GM10248 (cell line): ENCODE data around the gene AOC2.
"Not testable (repeated sequence)": the region's sequence is repeated elsewhere in the genome, so short reads cannot be mapped to it uniquely, and the experiment has no call there.

Experiments
- CTCF ChIA-PET: fragments of 300-600 bp; sonication (Branson Sonifier 250); formaldehyde crosslinking; extraction: SDS; loops from one replicate; lab custom pipeline; 2021; ENCODE audit warnings: antibody characterized with exemption; lab: Yijun Ruan, JAX
- POLR2A ChIA-PET: fragments of 350-650 bp; sonication (Branson Sonifier 250); formaldehyde crosslinking; extraction: SDS; loops from one replicate; lab custom pipeline; 2020; ENCODE audit warnings: antibody characterized with exemption; lab: Yijun Ruan, JAX
- DNase-seq: peaks from one replicate; pipeline ENCODE4 v3.0.0; 2012; ENCODE audit errors: extremely low spot score
- TF ChIP-seq, protein P1 (sequence below): IDR thresholded peaks from 2 replicates; pipeline ENCODE4 v1.5.1; 2012; ENCODE audit warnings: mild to moderate bottlenecking, low read depth; ENCODE audit errors: extremely low read depth, missing control alignments, control extremely low read depth

AOC2 gene

DNA sequence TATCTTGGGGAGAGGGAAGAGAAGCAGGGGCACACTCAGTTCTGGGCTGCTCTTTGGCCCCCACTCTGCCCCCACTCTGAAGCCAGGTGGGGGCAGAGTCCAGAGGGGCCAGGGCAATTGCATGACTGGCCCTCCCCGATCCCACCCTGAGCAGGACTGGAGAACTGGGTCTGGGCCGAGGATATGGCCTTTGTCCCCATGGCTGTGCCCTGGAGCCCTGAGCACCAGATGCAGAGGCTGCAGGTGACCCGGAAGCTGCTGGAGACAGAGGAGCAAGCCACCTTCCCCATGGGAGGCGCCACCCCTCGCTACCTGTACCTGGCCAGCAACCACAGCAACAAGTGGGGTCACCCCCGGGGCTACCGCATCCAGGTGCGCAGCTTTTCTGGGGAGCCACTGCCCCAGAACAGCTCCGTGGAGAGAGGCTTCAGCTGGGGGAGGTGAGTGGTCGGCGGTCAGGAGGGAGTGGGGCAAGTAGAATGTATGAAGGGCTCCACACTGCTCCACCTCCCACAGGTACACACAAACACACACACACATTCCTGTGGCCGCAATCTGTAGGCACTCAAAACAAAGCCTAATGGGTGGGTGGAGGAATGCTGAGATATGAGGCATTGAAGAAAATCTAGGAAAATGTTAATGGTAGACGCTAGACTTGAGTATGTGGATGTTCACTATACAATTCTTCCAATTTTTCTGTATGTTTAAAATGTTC, 28.0 kb downstream of the AOC2 start:
- no peak for DNase-seq
- ChIA-PET POLR2A (no interaction called here), CTCF (interaction anchor here (1.5 to 1.7 kb wide), 2 partner anchors 10 to 64 kb away, joined by 3 to 4 read pairs; no protein-coding TSS in a partner anchor)
- TF ChIP-seq, protein P1, sequence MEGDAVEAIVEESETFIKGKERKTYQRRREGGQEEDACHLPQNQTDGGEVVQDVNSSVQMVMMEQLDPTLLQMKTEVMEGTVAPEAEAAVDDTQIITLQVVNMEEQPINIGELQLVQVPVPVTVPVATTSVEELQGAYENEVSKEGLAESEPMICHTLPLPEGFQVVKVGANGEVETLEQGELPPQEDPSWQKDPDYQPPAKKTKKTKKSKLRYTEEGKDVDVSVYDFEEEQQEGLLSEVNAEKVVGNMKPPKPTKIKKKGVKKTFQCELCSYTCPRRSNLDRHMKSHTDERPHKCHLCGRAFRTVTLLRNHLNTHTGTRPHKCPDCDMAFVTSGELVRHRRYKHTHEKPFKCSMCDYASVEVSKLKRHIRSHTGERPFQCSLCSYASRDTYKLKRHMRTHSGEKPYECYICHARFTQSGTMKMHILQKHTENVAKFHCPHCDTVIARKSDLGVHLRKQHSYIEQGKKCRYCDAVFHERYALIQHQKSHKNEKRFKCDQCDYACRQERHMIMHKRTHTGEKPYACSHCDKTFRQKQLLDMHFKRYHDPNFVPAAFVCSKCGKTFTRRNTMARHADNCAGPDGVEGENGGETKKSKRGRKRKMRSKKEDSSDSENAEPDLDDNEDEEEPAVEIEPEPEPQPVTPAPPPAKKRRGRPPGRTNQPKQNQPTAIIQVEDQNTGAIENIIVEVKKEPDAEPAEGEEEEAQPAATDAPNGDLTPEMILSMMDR, result no peak

DNA sequence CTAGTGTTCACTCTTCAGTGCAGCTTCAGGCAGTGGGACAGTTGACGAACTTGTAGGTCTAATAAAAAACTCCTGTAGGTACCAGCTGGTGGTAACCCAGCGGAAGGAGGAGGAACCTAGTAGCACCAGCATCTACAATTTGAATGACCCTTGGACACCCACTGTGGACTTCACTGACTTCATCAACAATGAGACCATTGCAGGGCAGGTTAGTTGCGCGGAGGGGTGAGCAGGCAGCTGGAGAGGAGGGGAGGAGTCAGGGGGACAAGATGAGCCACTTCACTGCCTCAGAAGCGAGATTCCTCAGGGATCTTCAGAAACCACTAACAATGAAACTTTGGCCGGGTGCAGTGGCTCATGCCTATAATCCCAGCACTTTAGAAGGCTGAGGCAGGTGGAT, 28.9 kb downstream of the AOC2 start:
- CTCF ChIA-PET, result interaction anchor here (1.5 kb wide), 1 partner anchor 9 kb away, joined by 3 read pairs; no protein-coding TSS in a partner anchor
- DNase-seq, result no peak
- TF ChIP-seq, protein P1, result no peak

DNA sequence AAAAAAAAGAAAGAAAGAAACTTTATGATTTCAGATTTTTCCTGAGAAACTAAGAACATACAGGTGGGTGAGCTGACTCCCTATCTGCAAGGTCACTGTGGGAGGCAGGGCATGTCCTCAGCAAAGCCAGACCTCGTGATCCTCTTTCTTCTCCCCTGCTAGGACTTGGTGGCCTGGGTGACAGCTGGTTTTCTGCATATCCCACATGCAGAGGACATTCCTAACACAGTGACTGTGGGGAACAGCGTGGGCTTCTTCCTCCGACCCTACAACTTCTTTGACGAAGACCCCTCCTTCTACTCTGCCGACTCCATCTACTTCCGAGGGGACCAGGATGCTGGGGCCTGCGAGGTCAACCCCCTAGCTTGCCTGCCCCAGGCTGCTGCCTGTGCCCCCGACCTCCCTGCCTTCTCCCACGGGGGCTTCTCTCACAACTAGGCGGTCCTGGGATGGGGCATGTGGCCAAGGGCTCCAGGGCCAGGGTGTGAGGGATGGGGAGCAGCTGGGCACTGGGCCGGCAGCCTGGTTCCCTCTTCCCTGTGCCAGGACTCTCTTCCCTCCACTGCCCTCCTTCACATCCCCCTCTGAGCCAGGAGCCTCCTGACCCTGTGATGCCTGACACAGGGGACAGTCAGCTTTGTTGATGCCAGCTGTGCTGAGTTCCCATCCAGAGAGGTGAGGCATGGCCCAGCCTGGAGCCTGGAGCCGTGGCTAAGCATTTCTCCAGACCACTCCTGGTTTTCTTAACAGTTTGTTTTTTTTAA, 29.7 kb downstream of the AOC2 start:
- POLR2A ChIA-PET, DNase-seq: not testable (repeated sequence)
- CTCF ChIA-PET, result interaction anchor here (1.5 kb wide), 1 partner anchor 8 kb away, joined by 3 read pairs; no protein-coding TSS in a partner anchor

More for the DNA sequence above, 28.9 kb downstream of the AOC2 start:
- POLR2A ChIA-PET, result no interaction called here

DNA sequence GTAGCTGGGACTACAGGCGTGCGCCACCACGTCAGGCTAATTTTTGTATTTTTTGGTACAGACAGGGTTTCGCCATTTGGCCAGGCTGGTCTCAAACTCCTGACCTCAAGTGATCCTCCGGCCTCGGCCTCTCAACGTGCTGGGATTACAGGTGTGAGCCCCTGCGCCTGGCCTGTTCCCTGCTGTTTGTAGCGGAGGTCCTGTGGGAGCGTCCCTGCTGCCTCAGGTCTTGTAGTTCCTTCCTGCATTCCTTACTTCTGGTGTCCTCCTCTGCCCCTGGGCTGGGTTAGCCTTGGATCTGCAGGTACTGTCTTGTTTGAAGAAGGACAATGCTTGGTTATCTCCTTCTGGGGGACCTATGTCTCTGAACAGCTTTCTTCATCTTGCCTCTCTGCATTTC, 32.7 kb downstream of the AOC2 start:
- ChIA-PET CTCF (interaction anchor here (2.7 kb wide), 1 partner anchor 11 kb away, joined by 6 read pairs; no protein-coding TSS in a partner anchor), POLR2A (interaction anchor here (0.6 kb wide), 1 partner anchor 248 kb away, joined by 6 read pairs; the partner anchor contains the start of gene BRCA1)
- TF ChIP-seq, protein P1, result no peak
- no peak for DNase-seq

DNA sequence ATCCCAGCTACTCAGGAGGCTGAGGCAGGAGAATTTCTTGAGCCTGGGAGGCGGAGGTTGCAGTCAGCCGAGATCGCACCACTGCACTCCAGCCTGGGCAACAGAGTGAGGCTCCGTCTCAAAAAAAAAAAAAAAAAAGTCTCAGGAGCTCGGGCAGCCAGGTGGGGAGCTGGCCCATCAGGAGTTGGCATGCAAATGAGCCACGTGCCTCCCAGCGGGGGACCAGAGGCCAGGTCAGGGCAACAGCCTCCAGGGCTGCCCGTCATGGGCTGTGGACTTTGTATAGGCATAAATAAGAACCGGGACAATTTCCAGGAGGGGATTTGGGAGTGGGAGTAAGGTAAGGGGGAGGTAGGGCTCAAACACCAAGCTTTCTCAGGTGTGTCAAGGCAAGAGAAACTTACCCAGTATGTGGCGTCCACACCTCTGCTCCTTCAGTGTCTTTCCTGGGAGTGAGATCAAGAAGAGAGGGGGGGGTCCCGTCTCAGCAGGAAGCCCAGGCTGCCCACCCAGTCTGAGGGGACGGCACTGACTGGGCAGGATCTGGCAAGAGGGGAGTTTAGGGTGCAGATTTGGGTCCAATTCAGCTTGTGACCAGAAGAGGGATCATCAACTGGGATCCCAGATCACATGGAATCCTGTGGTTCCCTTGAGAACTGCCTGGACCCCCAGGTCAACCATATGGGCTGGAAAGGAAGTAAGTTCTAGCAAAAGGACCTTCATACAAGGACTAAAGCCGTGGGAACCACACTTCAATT, 33.9 kb downstream of the AOC2 start:
- DNase-seq, result no peak
- CTCF ChIA-PET, result interaction anchor here (2.7 kb wide), 1 partner anchor 9 kb away, joined by 6 read pairs; no protein-coding TSS in a partner anchor
- POLR2A ChIA-PET, result no interaction called here
- TF ChIP-seq, protein P1, result no peak

DNA sequence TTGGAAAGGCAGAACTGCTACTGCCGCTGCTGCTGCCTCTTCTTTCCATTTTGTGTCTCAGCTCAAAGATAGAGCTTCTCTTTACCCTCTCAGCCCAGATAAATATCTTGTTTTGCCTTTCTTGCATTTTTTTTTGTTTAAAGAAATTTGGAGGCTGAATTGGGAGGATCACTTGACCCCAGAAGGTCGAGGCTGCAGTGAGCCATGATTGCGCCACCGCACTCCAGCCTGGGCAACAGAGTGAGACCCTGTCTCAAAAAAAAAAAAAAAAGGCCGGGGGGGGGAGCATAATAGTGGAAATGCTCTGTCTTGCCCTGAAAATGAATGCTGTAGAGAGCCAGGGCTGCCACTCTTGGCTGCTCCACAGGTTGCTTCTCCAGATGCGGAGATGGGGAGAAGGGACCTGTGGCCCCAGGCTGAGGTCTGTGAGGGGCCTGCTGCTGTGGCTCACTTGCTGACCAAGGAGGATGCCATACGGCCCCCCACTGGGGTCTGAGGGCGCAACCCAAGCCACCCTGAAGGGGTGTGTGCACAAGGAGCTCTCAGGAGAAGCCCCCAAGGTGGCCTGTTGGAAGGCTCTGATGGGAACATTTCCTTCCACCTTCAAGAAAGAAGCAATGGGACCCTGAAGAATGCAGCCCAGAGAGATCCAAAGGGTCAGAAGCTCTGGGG, 34.7 kb downstream of the AOC2 start:
- no peak for DNase-seq
- ChIA-PET POLR2A (no interaction called here), CTCF (interaction anchor here (2.7 kb wide), 1 partner anchor 9 kb away, joined by 6 read pairs; no protein-coding TSS in a partner anchor)
- TF ChIP-seq, protein P1, result no peak
